Measurements from ENCODE around the gene PANX1.
"Not testable (repeated sequence)": the region's sequence is repeated elsewhere in the genome, so short reads cannot be mapped to it uniquely, and the experiment has no call there.

PANX1 gene

DNA sequence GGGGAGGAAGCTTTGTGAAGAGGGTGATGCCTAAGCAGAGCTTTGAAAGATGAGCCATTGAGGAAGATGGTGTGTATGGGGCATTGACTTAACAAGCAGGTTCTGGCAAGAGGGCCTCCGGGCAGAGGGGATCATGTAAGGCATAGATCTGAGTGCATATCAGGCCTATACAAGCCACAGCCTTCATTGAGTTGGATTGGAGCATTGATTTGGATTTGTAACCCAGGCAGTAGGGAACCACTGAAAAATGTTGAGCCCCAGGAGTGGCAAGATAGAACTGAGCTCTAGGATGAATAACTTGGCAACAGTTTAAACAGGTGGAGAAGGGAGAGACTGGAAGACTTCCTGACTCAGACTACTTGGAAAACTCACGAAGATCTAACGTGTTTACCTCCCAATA, 21.4 kb downstream of the PANX1 start:
- DNase-seq (ENCODE audit: low read depth) = no peak

DNA sequence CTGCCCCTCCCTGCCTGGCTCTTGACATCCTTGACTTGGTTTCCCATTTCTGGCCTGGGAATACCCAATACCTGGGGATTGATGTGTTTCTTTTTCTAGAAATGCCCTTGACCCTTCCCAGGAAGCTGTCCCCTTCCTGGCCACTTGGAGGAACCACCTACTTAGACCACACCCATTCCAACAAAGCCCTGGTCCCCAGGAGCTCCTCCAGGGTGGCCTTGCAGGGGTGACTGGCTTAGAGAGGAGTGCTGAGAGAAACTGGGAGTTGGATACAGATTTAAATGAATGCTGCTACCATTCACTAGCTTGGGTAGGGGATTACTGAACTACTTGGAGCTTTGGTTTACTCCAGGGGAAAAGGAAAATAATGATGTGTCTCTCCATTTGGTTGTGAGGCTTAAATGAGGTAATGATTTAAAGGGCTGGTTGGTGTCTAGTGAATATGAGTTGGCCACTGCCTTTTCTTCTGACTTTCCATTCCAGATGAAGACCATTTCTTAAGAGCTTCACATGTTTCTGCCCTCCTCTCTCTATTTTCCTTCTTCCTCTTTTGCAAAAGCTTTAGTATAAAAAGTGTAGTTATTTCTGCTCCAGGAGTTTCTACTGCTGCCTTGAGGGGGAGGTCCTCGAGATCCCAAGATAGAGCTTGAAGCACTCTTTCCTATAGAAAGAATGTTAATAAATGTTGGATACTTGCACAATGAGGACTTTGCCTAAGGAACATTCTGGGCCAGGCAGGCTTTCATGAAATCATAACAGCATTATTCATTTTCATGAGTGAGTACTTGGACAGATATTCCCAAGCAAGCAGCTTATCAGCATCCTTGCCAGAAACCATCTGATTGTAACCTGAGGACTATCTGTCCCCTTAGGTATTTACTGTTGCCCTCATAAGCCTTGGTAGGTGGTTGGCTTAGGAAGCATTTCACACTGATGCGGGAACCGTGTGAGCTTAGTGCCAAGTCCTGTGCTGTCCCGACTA, 22.4 kb downstream of the PANX1 start:
- no peak for DNase-seq (ENCODE audit: low read depth)

DNA sequence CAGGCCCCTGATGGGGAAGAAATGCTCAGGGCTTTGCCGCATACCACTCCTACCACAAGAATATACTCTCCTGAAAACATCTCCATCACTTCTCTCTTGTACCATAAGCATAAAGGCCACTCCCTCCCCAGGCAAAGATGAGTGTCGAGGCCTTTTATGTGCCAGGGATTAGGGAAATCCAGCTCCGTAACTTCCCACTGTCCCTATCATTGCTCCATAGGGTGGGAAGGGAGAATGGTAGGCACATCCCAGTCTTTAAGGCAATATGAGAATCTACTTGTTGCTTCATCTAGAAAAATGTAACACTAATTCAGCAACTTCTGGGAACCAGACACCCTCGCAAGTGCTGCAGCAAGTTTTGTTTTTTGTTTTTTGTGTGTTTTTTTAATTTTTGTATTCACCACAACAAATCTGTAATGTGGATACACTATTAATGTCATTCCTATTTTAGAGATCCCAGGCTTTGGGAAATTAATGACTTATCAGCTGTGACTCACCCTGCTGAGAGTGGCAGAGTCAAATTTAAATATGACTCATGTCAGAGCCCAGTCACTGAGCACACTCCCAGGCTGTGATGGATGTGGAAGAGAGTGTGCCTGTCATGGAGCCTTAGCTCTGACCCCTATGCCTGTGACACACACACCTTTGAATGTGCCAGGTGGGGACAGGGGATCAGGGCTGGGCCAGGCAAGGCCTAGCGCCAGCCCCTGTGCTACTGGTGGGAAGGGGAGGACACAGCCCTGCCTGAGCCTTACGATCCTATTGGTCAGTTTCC, 23.4 kb downstream of the PANX1 start:
- no peak for DNase-seq (ENCODE audit: low read depth)

- DNase-seq (ENCODE audit: low read depth) = no peak
Observed at GRCh38 chr11:94152678-94153065, 24.0 kb downstream of the PANX1 start.

GRCh38 chr11:94153320-94153719, 24.7 kb downstream of the PANX1 start:
- DNase-seq (ENCODE audit: low read depth) = no peak

DNA sequence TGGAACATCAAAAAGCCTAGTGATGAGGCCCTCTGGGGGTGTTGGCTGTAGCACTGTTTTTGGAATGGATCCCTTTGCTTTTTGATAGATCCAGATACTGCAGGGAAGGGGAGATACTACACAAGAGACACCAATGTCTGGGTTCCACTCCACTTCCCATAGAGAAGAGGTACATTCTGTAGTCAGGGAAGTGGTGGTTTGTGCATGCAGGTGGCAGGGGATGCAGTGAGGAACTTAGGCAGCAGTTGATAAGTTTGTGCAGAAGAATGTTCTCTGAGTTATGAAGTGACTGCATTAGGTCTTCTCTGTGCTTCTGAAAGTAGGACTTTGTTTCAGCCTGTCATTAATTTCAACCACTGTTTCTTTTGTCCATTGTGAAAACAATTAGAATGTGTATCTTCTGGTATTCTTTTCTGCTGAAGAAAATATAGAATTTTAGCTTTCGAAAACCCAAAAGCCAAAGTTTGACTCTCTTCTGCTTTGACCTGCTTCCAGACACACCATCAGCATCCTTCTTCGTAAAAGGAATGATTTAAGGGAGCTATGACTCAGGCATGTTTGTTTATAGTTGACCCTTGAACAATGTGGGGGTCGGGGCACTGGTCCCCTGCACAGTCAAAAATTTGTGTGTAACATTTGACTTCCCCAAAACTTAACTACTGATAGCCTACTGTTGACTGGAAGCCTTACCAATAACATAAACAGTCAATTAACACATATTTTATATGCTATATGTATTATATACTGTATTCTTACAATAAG, 25.6 kb downstream of the PANX1 start:
- DNase-seq (ENCODE audit: low read depth) = no peak

DNA sequence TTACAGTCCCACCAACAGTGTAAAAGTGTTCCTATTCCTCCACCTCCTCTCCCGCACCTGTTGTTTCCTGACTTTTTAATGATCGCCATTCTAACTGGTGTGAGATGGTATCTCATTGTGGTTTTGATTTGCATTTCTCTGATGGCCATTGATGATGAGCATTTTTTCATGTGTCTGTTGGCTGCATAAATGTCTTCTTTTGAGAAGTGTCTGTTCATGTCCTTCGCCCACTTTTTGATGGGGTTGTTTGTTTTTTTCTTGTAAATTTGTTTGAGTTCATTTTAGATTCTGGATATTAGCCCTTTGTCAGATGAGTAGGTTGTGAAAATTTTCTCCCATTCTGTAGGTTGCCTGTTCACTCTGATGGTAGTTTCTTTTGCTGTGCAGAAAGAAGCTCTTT, 28.7 kb downstream of the PANX1 start:
- not testable (repeated sequence) for DNase-seq (ENCODE audit: low read depth)

GRCh38 chr11:94168882-94169281, 40.2 kb downstream of the PANX1 start:
- DNase-seq (ENCODE audit: low read depth) = no peak

- no peak for DNase-seq (ENCODE audit: low read depth)
Observed at GRCh38 chr11:94169516-94169915, 40.9 kb downstream of the PANX1 start.

- no peak for DNase-seq (ENCODE audit: low read depth)
Observed at GRCh38 chr11:94169930-94170545, 41.4 kb downstream of the PANX1 start.

DNA sequence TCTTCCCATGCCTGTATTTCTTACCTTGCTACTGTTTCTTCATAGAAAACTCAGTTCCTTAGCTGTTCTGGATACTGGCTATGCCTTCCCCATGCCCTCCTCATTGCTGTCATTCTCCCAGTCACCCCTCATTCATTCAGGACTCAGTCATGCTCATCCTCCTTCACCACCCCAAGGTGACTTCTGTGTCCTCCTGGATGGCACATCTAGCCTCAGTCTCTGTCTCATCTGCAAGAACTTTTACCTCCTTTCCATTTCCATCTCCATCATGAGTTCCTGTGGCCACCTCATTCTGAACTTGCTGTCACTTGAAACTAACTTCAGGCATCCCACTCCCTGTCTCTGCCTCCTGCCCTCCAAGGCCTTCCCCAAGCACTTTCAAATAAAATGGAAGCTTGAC, 42.3 kb downstream of the PANX1 start:
- DNase-seq (ENCODE audit: low read depth) = no peak

- no peak for DNase-seq (ENCODE audit: low read depth)
Observed at GRCh38 chr11:94171693-94172440, 43.2 kb downstream of the PANX1 start.

- no peak for DNase-seq (ENCODE audit: low read depth)
Observed at GRCh38 chr11:94175535-94175934, 46.9 kb downstream of the PANX1 start.

DNA sequence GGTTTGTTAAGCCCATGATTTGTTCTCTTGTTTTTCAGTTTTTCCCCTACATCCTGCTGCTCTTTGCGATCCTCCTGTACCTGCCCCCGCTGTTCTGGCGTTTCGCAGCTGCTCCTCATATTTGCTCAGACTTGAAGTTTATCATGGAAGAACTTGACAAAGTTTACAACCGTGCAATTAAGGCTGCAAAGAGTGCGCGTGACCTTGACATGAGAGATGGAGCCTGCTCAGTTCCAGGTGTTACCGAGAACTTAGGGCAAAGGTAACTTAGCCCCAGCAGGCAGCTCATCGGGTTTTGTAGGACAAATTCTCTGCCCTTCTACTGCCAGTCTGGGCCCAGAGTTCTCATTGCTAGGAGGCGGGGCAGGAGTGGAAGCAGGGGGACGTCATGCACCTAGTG, 49.7 kb downstream of the PANX1 start:
- DNase-seq (ENCODE audit: low read depth) = no peak

DNA sequence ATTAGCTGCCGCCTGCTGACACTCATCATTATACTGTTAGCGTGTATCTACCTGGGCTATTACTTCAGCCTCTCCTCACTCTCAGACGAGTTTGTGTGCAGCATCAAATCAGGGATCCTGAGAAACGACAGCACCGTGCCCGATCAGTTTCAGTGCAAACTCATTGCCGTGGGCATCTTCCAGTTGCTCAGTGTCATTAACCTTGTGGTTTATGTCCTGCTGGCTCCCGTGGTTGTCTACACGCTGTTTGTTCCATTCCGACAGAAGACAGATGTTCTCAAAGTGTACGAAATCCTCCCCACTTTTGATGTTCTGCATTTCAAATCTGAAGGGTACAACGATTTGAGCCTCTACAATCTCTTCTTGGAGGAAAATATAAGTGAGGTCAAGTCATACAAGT, 51.1 kb downstream of the PANX1 start:
- no peak for DNase-seq (ENCODE audit: low read depth)

- no peak for DNase-seq (ENCODE audit: low read depth)
Observed at GRCh38 chr11:94181526-94181925, 52.9 kb downstream of the PANX1 start.

DNA sequence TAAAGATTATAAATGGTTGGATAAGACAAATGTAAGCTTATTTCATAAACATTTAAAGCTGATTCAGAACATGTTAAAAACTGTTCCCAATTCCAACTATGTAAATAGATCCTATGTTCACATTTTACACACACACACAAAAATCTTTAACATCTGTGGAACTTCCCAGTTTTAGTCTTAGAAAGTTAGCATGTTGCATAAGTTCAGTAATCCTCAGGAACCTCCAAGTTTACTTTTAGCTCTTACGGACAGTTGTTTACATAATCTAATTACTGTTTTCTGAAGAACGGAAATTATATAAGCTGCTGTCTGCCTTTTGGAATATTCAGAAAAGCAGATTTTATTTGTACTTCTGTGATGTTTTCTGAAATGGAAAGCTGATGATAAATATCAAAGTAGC, 53.3 kb downstream of the PANX1 start:
- no peak for DNase-seq (ENCODE audit: low read depth)

DNA sequence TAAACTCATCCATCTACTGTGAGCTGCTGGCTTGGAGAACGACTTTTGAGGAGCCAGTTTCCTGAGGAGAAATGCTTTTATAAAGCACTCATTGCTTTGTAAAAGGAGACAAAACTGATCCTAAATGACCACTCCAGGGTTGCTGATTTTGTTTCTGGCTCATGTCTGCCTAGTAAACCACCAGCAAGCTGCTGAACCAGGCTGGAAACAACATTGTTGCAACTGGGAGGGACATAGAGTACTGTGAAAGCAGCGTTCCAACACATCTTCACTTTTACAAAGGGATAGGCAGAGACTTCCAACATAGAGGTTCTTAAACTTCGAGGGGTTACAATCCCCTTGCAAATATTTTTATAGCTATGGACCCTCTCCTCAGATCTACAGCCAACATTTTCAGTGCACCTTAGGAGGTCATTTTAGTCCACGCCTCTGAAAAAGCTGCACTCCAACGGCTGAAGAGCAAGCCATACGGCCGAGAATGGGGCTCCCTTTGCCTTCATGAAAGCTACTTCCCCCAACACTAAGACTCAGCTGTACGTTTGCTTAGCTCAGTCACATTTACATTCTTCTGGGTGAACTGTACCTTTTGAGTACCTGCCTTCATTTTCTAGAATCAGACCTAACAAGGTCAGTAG, 54.7 kb downstream of the PANX1 start:
- DNase-seq (ENCODE audit: low read depth) = no peak

- DNase-seq (ENCODE audit: low read depth) = no peak
Observed at GRCh38 chr11:94183886-94184264, 55.2 kb downstream of the PANX1 start.

DNA sequence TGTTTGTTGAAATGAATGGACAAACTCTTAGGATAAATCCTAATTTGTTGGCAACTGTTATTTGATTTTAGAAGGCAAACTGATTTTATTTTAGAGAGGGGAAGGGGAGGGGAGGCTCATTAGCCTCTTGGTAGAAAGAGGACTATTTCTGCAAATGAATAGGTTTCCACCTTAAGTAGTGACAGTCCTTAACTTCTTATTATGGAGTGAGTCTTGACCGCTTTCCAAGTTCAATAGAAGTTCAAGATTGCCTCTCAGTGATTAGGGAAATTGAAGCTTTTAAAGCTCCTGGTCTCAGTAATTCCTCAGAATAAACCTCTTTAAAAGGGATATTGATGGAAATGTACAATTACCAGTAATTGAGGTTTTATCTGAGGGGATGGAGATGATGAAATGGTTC, 55.7 kb downstream of the PANX1 start:
- no peak for DNase-seq (ENCODE audit: low read depth)

- DNase-seq (ENCODE audit: low read depth) = no peak
Observed at GRCh38 chr11:94184846-94185245, 56.2 kb downstream of the PANX1 start.
